Fibroblast of villous mesenchyme (primary cell): ENCODE data around the gene CYS1. TPM values are rescaled to one million over a fixed set of nuclear protein-coding genes. Genes with fewer than 3 reads are reported as not detected.
A peak's percentile ranks its signal among the peaks of the same experiment; 100 is the strongest.
"Not testable (repeated sequence)": the region's sequence is repeated elsewhere in the genome, so short reads cannot be mapped to it uniquely, and the experiment has no call there.

ENCODE experiments used
- DNase-seq: peaks from one replicate; pipeline ENCODE4 v3.0.0-alpha.2; 2010; ENCODE audit warnings: low read depth
- H3K4me3 ChIP-seq: 2 replicates; pipeline ENCODE4 v1.5.1; 2011; ENCODE audit warnings: low read depth, mild to moderate bottlenecking, low read length
- small RNA-seq: library from RNA; depleted of rRNA; stranded (forward); fragments of <200 nt; gene quantifications from one replicate; pipeline ENCODE3, GENCODE V24; 2012
- total RNA-seq: library from RNA; depleted of rRNA; stranded (reverse); fragments of >200 nt; gene quantifications from 2 replicates; pipeline ENCODE4 v1.2.3, GENCODE V29; 2012
- TF ChIP-seq, protein P1 (sequence below): IDR thresholded peaks from 2 replicates; pipeline ENCODE4 v1.5.1; 2012; ENCODE audit warnings: low read depth, mild to moderate bottlenecking, low read length; ENCODE audit not compliant: insufficient read depth

The CYS1 gene
- total RNA-seq, 1 donor: 2.2 TPM

DNA sequence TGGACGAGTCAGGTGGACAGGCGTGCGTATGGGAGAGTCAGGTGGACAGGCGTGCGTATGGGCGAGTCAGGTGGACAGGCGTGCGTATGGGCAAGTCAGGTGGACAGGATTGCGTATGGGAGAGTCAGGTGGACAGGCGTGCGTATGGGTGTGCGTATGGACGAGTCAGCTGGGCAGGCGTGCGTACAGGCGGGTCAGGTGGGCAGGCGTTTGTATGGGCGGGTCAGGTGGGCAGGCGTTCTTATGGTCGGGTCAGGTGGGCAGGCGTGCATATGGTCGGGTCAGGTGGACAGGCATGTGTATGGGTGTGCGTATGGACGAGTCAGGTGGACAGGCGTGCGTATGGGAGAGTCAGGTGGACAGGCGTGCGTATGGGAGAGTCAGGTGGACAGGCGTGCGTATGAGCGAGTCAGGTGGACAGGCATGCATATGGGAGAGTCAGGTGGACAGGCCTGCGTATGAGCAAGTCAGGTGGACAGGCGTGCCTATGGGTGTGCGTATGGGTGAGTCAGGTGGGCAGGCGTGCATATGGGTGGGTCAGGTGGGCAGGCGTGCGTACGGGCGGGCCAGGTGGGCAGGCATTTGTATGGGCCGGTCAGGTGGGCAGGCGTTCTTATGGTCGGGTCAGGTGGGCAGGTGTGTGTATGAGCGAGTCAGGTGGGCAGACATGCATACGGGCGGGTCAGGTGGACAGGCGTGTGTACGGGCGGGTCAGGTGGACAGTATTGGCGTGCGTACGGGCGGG lies 69.2 kb downstream of the CYS1 start:
- not testable (repeated sequence) for DNase-seq

DNA sequence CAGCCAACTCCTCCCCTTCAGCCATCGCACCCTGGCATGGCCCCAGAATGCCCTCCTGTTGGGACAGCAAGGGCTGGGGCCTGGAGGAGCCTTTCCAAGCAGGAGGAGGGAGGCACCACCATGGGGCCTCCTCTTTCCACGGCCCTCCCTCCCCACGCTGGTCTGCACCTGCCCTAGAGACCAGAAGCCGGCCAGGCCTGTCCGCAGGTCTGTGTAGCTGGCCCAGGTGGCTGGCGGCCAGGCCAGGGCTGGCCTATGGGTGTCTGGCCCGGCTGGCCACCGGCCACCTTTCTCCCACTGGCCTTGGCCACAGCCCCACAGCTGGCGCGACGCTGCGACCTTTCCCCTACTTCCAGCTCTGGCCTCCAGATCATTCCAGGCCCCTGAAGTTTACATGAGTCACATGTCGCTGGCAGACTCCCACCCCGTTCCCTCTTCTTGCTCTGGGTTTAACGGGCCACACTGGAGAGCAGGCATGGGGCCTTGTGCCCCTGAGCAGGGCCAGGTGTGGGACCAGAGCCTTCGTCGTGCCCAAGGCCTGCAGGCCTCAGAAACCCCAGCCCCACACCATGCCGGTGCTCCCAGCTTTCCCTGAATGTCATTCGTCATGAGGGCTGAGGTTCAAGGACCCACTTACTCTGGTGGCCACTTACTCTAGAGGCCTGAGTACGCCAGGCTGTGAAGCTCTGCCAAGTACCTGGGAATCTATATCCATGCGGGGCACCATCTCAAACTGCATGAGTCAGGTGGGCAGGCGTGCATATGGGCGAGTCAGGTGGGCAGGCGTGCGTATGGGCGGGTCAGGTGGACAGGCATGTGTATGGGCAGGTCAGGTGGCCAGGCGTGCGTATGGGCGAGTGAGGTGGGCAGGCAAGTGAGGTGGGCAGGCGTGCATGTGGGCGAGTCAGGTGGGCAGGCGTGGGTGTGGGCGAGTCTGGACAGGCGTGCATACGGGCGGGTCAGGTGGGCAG lies 70.1 kb downstream of the CYS1 start:
- TF ChIP-seq, protein P1, sequence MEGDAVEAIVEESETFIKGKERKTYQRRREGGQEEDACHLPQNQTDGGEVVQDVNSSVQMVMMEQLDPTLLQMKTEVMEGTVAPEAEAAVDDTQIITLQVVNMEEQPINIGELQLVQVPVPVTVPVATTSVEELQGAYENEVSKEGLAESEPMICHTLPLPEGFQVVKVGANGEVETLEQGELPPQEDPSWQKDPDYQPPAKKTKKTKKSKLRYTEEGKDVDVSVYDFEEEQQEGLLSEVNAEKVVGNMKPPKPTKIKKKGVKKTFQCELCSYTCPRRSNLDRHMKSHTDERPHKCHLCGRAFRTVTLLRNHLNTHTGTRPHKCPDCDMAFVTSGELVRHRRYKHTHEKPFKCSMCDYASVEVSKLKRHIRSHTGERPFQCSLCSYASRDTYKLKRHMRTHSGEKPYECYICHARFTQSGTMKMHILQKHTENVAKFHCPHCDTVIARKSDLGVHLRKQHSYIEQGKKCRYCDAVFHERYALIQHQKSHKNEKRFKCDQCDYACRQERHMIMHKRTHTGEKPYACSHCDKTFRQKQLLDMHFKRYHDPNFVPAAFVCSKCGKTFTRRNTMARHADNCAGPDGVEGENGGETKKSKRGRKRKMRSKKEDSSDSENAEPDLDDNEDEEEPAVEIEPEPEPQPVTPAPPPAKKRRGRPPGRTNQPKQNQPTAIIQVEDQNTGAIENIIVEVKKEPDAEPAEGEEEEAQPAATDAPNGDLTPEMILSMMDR: no peak
- H3K4me3 ChIP-seq: no peak overlapping the region
- DNase-seq: peak; percentile 82

More for the DNA sequence above, 69.2 kb downstream of the CYS1 start:
- H3K4me3 ChIP-seq: not testable (repeated sequence)

DNA sequence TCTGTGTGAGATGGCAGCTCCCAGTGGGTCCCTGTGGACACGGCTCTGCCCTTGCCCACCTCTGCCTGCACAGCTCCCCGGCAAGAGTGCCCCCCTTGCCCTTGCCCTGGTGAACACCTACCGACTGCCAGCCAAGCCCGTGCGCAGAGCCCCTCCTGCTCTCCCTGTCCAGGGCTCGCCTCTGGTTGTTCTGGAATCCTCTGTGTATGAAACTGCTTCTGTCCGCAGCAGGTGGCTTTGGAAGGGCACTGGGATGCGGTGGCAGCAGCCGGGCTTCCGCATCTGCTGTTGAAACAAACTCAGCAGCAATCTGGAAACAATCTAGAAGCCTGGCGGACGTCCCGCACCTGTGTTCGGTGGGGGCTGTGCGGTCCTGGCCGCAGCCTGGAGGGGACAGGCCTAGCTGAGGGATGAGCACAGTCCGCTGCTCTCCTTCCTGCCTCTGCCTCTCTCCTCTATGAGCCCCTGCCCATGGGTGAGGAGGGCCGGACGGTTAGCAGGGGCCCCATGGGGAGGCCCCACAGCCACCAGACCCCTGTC lies 70.9 kb downstream of the CYS1 start:
- no peak overlapping the region for H3K4me3 ChIP-seq
- TF ChIP-seq, protein P1: no peak
- DNase-seq: no peak

DNA sequence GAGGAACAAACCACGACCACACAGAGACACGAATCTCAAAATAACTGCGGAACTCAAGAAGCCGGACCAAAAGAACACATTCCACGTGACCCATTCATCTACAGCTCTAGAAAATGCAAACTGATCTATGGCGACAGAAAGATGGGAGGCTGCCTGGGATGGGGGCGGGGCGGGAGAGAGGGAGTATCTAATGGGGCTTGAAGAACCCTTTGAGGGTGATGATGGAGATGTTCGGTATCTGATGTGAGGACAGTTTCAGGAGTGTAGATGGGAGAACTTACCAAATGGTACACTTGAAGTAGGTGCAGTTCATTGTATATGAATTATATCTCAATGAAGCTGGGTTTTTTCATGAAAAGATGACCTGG lies 71.4 kb downstream of the CYS1 start:
- DNase-seq: no peak
- H3K4me3 ChIP-seq: no peak overlapping the region
- TF ChIP-seq, protein P1: no peak

DNA sequence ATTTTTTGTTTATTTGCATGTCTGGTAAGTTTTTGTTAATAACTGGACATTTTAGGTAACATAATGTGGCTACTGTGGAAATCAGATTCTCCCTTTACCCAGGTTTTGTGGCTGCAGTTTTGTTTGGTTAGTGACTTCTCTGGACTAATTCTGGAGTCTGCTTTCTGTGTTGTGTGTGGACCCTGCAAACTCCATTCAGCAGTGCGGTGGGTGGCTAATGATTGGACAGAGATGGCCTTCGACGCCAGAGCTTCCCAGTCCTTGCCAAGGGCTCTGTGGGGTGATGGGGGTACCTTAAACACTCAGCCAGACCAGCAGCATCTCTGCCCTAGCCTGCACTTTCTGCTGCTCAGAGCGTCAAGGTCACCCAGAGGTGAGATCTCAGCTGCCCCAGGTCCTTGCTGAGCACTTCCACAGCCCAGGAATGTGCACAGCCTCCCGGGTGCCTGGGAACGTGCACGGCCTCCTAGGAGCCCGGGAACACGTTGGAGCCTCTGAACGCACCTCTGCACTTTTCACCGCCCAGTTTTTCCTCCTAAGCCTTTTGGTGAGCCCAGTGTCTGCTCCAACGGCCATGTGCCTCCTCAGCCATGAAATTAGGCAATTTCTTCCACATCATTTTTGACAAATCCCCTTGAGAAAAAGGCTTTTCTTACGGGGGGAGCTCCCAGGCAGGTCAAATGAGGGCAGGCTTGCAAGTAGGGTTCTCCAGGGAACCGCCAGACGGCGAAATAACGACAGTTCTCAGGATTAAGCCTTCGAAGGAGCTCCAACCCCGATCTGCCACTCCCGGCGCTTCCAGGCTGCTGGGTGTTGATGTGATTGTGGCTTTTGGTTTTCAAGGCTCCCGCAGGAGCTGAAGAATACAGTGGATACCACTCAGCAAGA lies 72.0 kb downstream of the CYS1 start:
- TF ChIP-seq, protein P1: no peak
- DNase-seq: peak; percentile 76
- H3K4me3 ChIP-seq: no peak overlapping the region

DNA sequence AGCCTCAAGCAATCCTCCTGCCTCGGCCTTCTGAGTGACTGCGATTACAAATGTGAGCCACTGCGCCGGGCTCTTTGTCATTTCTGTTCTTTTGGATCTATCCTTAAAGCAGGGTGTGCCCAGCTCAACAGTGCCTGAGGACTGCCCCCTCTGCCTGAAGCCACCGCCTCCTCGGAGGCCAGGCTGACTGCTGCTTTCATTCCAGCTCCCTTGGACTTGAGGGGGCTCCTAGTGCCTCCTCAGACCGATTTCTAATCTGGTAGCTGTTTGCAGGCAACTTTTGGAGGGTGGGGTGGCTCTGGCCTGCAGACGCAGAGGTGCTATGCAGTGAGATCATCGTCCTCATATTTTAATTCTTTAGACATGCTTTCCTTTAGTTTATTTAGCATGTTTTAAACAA lies 72.8 kb downstream of the CYS1 start:
- no peak overlapping the region for H3K4me3 ChIP-seq
- peak; percentile 48 for DNase-seq
- TF ChIP-seq, protein P1: no peak

Small RNA genes lying within 50 kb of the gene (small RNA-seq; reads per million reads assigned to genes)
- gene RF00568: not detected

Other genes starting within 250 kb of the CYS1 start
- gene TAF1B, start 236.9 kb downstream of the CYS1 start, total RNA-seq: 29.8 and 39.3 TPM in 2 replicates
- gene GRHL1, start 128.7 kb downstream of the CYS1 start, total RNA-seq: 0.64 and 1.7 TPM in 2 replicates
- gene KLF11, start 36.9 kb downstream of the CYS1 start, total RNA-seq: 6.9 and 9.7 TPM in 2 replicates
- 45.8 and 58.6 TPM in 2 replicates for gene RRM2, start 42.3 kb upstream of the CYS1 start, total RNA-seq
- gene HPCAL1, start 222.5 kb upstream of the CYS1 start, total RNA-seq: 51.5 and 60.0 TPM in 2 replicates